IPS-20b (cell line): Measurements from ENCODE around the gene LAMA5.

Source experiments
- H3K27ac ChIP-seq: one replicate; pipeline ENCODE4 v1.5.1; 2013; ENCODE audit warnings: low read length
- H3K27me3 ChIP-seq: 2 replicates; pipeline ENCODE4 v1.6.1; 2013; ENCODE audit warnings: mild to moderate bottlenecking, low read length, inconsistent platforms; ENCODE audit not compliant: insufficient read depth
- H3K36me3 ChIP-seq: 2 replicates; pipeline ENCODE4 v1.6.1; 2013; ENCODE audit warnings: low read depth, mild to moderate bottlenecking, inconsistent platforms, low read length, moderate library complexity; ENCODE audit not compliant: insufficient read depth
- H3K4me1 ChIP-seq: 2 replicates; pipeline ENCODE4 v1.6.1; 2013; ENCODE audit warnings: mild to moderate bottlenecking, control low read depth, inconsistent platforms, low read length, moderate library complexity; ENCODE audit not compliant: insufficient read depth
- H3K4me3 ChIP-seq: 2 replicates; pipeline ENCODE4 v1.5.1; 2013; ENCODE audit warnings: mild to moderate bottlenecking, low read length, inconsistent platforms
- H3K9ac ChIP-seq: 2 replicates; pipeline ENCODE4 v1.6.1; 2013; ENCODE audit warnings: low read depth, mild to moderate bottlenecking, inconsistent platforms, low read length, moderate library complexity
- H3K9me3 ChIP-seq: 2 replicates; pipeline ENCODE4 v1.6.1; 2013; ENCODE audit warnings: mild to moderate bottlenecking, low read depth, low read length, inconsistent platforms; ENCODE audit not compliant: insufficient read depth

Gene LAMA5

GRCh38 chr20:62344782-62345181 is 22.3 kb downstream of the LAMA5 start:
- Histone ChIP-seq H3K4me1 (no peaks in the 10 kb centered on the region), H3K27ac (no peak overlapping the region)

GRCh38 chr20:62344092-62344491 is 23.0 kb downstream of the LAMA5 start:
- no peaks in the 10 kb centered on the region for H3K4me1 ChIP-seq
- H3K9me3 ChIP-seq, result no peaks in the 10 kb centered on the region
- H3K9ac ChIP-seq, result no peak overlapping the region
- no peak overlapping the region for H3K27ac ChIP-seq
- no peaks in the 10 kb centered on the region for H3K27me3 ChIP-seq
- no peak overlapping the region for H3K4me3 ChIP-seq
- H3K36me3 ChIP-seq, result peaks cover 77% of the 10 kb centered on the region

More at GRCh38 chr20:62344782-62345181, 22.3 kb downstream of the LAMA5 start:
- H3K9ac ChIP-seq, result no peak overlapping the region
- H3K9me3 ChIP-seq, result no peaks in the 10 kb centered on the region
- no peaks in the 10 kb centered on the region for H3K27me3 ChIP-seq
- H3K36me3 ChIP-seq, result peaks cover 76% of the 10 kb centered on the region
- no peak overlapping the region for H3K4me3 ChIP-seq

GRCh38 chr20:62342910-62343309 is 24.2 kb downstream of the LAMA5 start:
- Histone ChIP-seq H3K36me3 (peaks cover 79% of the 10 kb centered on the region), H3K27ac (no peak overlapping the region), H3K4me3 (no peak overlapping the region)

GRCh38 chr20:62339647-62340062 is 27.5 kb downstream of the LAMA5 start:
- Histone ChIP-seq H3K36me3 (peaks cover 79% of the 10 kb centered on the region), H3K4me3 (no peak overlapping the region), H3K4me1 (no peaks in the 10 kb centered on the region), H3K9ac (no peak overlapping the region), H3K9me3 (no peaks in the 10 kb centered on the region), H3K27ac (no peak overlapping the region), H3K27me3 (no peaks in the 10 kb centered on the region)

More at GRCh38 chr20:62342910-62343309, 24.2 kb downstream of the LAMA5 start:
- Histone ChIP-seq H3K27me3 (no peaks in the 10 kb centered on the region), H3K9me3 (no peaks in the 10 kb centered on the region), H3K4me1 (no peaks in the 10 kb centered on the region), H3K9ac (no peak overlapping the region)

- no peak overlapping the region for H3K27ac ChIP-seq
- no peak overlapping the region for H3K4me3 ChIP-seq
- peaks cover 74% of the 10 kb centered on the region for H3K36me3 ChIP-seq
- H3K27me3 ChIP-seq, result no peaks in the 10 kb centered on the region
- no peaks in the 10 kb centered on the region for H3K4me1 ChIP-seq
- no peaks in the 10 kb centered on the region for H3K9me3 ChIP-seq
- H3K9ac ChIP-seq, result no peak overlapping the region
Measured at GRCh38 chr20:62338294-62338620, 28.9 kb downstream of the LAMA5 start.

GRCh38 chr20:62337558-62338293 is 29.4 kb downstream of the LAMA5 start:
- Histone ChIP-seq H3K4me3 (no peak overlapping the region), H3K9ac (no peak overlapping the region), H3K4me1 (no peaks in the 10 kb centered on the region), H3K36me3 (peaks cover 73% of the 10 kb centered on the region), H3K27me3 (no peaks in the 10 kb centered on the region), H3K27ac (no peak overlapping the region), H3K9me3 (no peaks in the 10 kb centered on the region)

- no peaks in the 10 kb centered on the region for H3K4me1 ChIP-seq
- no peaks in the 10 kb centered on the region for H3K27me3 ChIP-seq
- no peak overlapping the region for H3K9ac ChIP-seq
- H3K4me3 ChIP-seq, result no peak overlapping the region
- H3K27ac ChIP-seq, result no peak overlapping the region
- H3K9me3 ChIP-seq, result no peaks in the 10 kb centered on the region
- H3K36me3 ChIP-seq, result peaks cover 79% of the 10 kb centered on the region
Measured at GRCh38 chr20:62336775-62337557, 30.1 kb downstream of the LAMA5 start.

- H3K36me3 ChIP-seq, result peaks cover 79% of the 10 kb centered on the region
- H3K4me1 ChIP-seq, result no peaks in the 10 kb centered on the region
- H3K9ac ChIP-seq, result no peak overlapping the region
Measured at GRCh38 chr20:62336329-62336728, 30.8 kb downstream of the LAMA5 start.

GRCh38 chr20:62335532-62335931 is 31.6 kb downstream of the LAMA5 start:
- no peak overlapping the region for H3K9ac ChIP-seq
- no peak overlapping the region for H3K27ac ChIP-seq
- no peaks in the 10 kb centered on the region for H3K27me3 ChIP-seq
- no peaks in the 10 kb centered on the region for H3K9me3 ChIP-seq
- no peaks in the 10 kb centered on the region for H3K4me1 ChIP-seq
- peaks cover 78% of the 10 kb centered on the region for H3K36me3 ChIP-seq
- no peak overlapping the region for H3K4me3 ChIP-seq

More at GRCh38 chr20:62336329-62336728, 30.8 kb downstream of the LAMA5 start:
- H3K27me3 ChIP-seq, result no peaks in the 10 kb centered on the region
- H3K9me3 ChIP-seq, result no peaks in the 10 kb centered on the region
- no peak overlapping the region for H3K27ac ChIP-seq
- no peak overlapping the region for H3K4me3 ChIP-seq

GRCh38 chr20:62334881-62335280 is 32.2 kb downstream of the LAMA5 start:
- Histone ChIP-seq H3K27me3 (no peaks in the 10 kb centered on the region), H3K4me1 (no peaks in the 10 kb centered on the region), H3K4me3 (no peak overlapping the region), H3K27ac (no peak overlapping the region), H3K9ac (no peak overlapping the region), H3K36me3 (peaks cover 80% of the 10 kb centered on the region), H3K9me3 (no peaks in the 10 kb centered on the region)

GRCh38 chr20:62333820-62334595 is 33.1 kb downstream of the LAMA5 start:
- Histone ChIP-seq H3K9me3 (no peaks in the 10 kb centered on the region), H3K27ac (no peak overlapping the region), H3K4me3 (no peak overlapping the region), H3K27me3 (no peaks in the 10 kb centered on the region), H3K36me3 (peaks cover 82% of the 10 kb centered on the region), H3K9ac (no peak overlapping the region), H3K4me1 (no peaks in the 10 kb centered on the region)
